Measurements from ENCODE around the gene RECQL5. TPM values are rescaled to one million over a fixed set of nuclear protein-coding genes. Genes with fewer than 3 reads are reported as not detected.

Gene RECQL5
- total RNA-seq, 2 experiments from 2014 or later: 90.0 to 139 TPM

DNA sequence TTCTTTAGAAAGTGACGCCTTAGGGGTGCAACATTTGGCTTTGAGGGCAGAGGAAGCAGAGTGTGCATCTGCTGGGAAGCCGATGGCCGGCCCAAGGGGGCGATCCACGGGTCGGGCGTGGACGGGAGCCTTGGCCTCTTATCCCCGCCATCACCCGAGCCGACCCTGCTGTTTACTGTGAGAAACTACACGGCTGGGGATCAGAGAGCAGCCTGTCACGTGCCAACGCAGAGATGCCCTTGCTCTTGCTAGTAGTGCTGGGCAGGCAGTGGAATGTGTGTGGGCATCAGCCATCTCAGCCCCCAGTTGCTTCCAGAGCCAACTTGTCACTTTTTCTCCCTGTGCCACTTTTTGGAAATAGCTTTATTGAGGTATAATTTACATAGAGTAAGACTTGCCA, 27.6 kb upstream of the RECQL5 start:
- no peak for DNase-seq (ENCODE audit: low spot score)
- no peaks in the 10 kb centered on the region for H3K9me3 ChIP-seq (ENCODE audit: low read length)
- intact Hi-C loops (cut with micrococcal nuclease; ENCODE audit: unreplicated experiment): no loop called here
- H4K20me1 ChIP-seq (ENCODE audit: insufficient read depth, low read length): no peaks in the 10 kb centered on the region
- no peak overlapping the region for H3K4me2 ChIP-seq (ENCODE audit: low read length)
- H3K27ac ChIP-seq (ENCODE audit: low read depth, low read length, poor library complexity, severe bottlenecking): no peak overlapping the region
- BruUV-seq (replicated peaks): no TSS peak
- H3K79me2 ChIP-seq (ENCODE audit: insufficient read depth, low read depth, low read length): peaks cover 29% of the 10 kb centered on the region
- no peak overlapping the region for H2AFZ ChIP-seq (ENCODE audit: low read length)
- peaks cover 23% of the 10 kb centered on the region for H3K4me1 ChIP-seq (ENCODE audit: insufficient read depth, low read length, poor library complexity, severe bottlenecking)
- no peak for TF ChIP-seq CTCF (conservative IDR thresholded peaks at IDR 0.05; ENCODE audit: low read length)
- no peak for TF ChIP-seq EZH2phosphoT487 (IDR thresholded peaks at IDR 0.05; ENCODE audit: borderline replicate concordance, low read depth, low read length)
- ChIA-PET POLR2A (interaction anchor here (0.6 to 0.8 kb wide), 2 partner anchors 12 to 85 kb away, joined by 3 to 6 read pairs; no protein-coding TSS in a partner anchor), CTCF (ENCODE audit: unreplicated experiment) (no interaction called here)
- H3K9me2 ChIP-seq (ENCODE audit: insufficient read depth, low read length): no peaks in the 10 kb centered on the region
- no peak overlapping the region for H3K4me3 ChIP-seq (ENCODE audit: low read depth, low read length, poor library complexity, severe bottlenecking)
- H3K36me3 ChIP-seq (ENCODE audit: insufficient read depth, low read length): peaks cover 94% of the 10 kb centered on the region

DNA sequence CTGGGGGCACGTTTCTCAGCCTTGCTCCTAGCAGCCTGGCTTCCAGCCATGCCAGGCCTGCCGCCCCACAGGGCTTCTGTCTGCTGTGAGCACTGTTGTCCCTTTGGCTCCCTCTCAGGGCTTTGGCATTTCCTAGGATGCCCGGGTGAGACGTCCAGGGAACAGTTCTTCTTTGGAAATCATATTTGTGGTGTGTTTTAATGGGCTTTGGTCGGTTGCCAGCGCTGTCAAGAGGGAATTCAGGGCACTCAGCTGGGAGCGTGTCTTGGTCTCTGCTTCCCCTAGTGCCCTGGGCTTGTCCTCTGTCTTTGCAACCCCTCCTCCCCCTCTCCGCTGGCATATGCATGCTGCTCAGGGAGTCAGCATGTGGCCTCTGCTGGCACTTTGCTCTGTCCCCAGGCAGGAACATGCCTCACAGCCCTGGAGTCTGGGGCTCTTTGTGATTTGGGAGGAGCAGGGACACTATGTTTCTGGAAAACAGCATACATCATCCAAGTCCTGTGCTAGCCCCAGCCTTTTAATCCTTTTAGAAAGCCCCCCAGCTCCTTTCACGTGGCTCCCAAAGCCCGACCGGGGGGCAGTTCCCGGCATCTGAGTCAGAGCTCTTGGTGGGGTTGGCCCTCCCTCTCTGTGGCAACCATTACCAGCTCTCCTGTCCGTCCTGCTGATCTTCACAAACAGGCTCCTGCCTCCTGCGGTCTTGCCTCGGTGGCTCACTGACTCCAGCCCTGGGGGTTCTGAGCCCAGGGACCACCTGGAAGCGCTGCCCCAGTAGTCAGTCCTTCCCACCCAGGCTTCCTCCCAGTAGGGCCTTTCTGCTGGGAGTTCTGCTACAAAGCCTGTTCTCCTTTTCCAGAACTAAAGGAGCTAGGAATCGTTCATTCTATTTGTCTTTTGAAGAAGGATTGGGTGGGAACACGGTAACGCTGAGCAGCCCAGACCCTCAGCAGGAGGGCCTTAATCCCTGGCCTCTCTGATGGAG, 26.8 kb upstream of the RECQL5 start:
- peaks cover 30% of the 10 kb centered on the region for H3K79me2 ChIP-seq (ENCODE audit: insufficient read depth, low read depth, low read length)
- H3K36me3 ChIP-seq (ENCODE audit: insufficient read depth, low read length): peaks cover 88% of the 10 kb centered on the region
- peaks cover 30% of the 10 kb centered on the region for H3K4me1 ChIP-seq (ENCODE audit: insufficient read depth, low read length, poor library complexity, severe bottlenecking)
- CTCF ChIA-PET (ENCODE audit: unreplicated experiment): no interaction called here
- POLR2A ChIA-PET: interaction anchor here (0.8 kb wide), 1 partner anchor 11 kb away, joined by 6 read pairs; no protein-coding TSS in a partner anchor
- H3K9me2 ChIP-seq (ENCODE audit: insufficient read depth, low read length): no peaks in the 10 kb centered on the region
- no peaks in the 10 kb centered on the region for H3K9me3 ChIP-seq (ENCODE audit: low read length)
- no peak for TF ChIP-seq CTCF (conservative IDR thresholded peaks at IDR 0.05; ENCODE audit: low read length)
- TF ChIP-seq EZH2phosphoT487 (IDR thresholded peaks at IDR 0.05; ENCODE audit: borderline replicate concordance, low read depth, low read length): no peak
- H3K27ac ChIP-seq (ENCODE audit: low read depth, low read length, poor library complexity, severe bottlenecking): no peak overlapping the region
- no peak overlapping the region for H3K4me3 ChIP-seq (ENCODE audit: low read depth, low read length, poor library complexity, severe bottlenecking)
- H2AFZ ChIP-seq (ENCODE audit: low read length): no peak overlapping the region
- no peaks in the 10 kb centered on the region for H4K20me1 ChIP-seq (ENCODE audit: insufficient read depth, low read length)
- no peak overlapping the region for H3K4me2 ChIP-seq (ENCODE audit: low read length)
- no TSS peak for BruUV-seq (replicated peaks)
- no peak for DNase-seq (ENCODE audit: low spot score)
- intact Hi-C loops (cut with micrococcal nuclease; ENCODE audit: unreplicated experiment): no loop called here

DNA sequence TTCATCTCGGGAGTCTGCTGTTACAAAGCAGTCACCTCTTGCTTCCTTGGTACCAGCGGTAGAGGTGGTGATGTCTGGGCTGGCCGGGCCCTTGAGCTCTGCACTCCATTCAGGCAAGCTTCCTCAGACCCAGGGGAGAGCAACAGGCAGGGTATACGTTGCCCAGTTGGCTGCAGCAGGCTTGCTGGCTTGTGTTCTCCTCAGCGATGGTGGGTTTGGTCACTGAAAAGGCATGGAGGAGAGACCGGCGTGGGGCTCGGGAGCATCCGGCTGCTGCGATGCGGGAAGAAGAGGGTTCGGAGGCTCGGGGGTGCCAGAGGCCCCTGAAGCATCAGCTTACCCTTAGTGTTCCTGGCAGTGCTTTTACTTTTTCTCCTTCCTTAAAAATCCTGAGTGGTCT, 26.0 kb upstream of the RECQL5 start:
- H3K4me1 ChIP-seq (ENCODE audit: insufficient read depth, low read length, poor library complexity, severe bottlenecking): peaks cover 38% of the 10 kb centered on the region
- no peak overlapping the region for H3K4me3 ChIP-seq (ENCODE audit: low read depth, low read length, poor library complexity, severe bottlenecking)
- no peak overlapping the region for H2AFZ ChIP-seq (ENCODE audit: low read length)
- H3K79me2 ChIP-seq (ENCODE audit: insufficient read depth, low read depth, low read length): peaks cover 38% of the 10 kb centered on the region
- no peaks in the 10 kb centered on the region for H3K9me2 ChIP-seq (ENCODE audit: insufficient read depth, low read length)
- CTCF ChIA-PET (ENCODE audit: unreplicated experiment): interaction anchor here (0.5 kb wide), 1 partner anchor 20 kb away, joined by 3 read pairs; no protein-coding TSS in a partner anchor
- no peak for DNase-seq (ENCODE audit: low spot score)
- H3K4me2 ChIP-seq (ENCODE audit: low read length): no peak overlapping the region
- TF ChIP-seq CTCF (conservative IDR thresholded peaks at IDR 0.05; ENCODE audit: low read length) (no peak), EZH2phosphoT487 (IDR thresholded peaks at IDR 0.05; ENCODE audit: borderline replicate concordance, low read depth, low read length) (no peak)
- H4K20me1 ChIP-seq (ENCODE audit: insufficient read depth, low read length): no peaks in the 10 kb centered on the region
- POLR2A ChIA-PET: interaction anchor here (0.6 to 1.5 kb wide), 3 partner anchors 9 to 23 kb away, joined by 3 to 5 read pairs (median 4); no protein-coding TSS in a partner anchor
- H3K36me3 ChIP-seq (ENCODE audit: insufficient read depth, low read length): peaks cover 87% of the 10 kb centered on the region
- no peak overlapping the region for H3K27ac ChIP-seq (ENCODE audit: low read depth, low read length, poor library complexity, severe bottlenecking)
- no TSS peak for BruUV-seq (replicated peaks)
- intact Hi-C loops (cut with micrococcal nuclease; ENCODE audit: unreplicated experiment): no loop called here
- no peaks in the 10 kb centered on the region for H3K9me3 ChIP-seq (ENCODE audit: low read length)
